ES-I3 (cell line): ENCODE results near the gene DLG4.
A peak's percentile ranks its signal among the peaks of the same experiment; 100 is the strongest.

Source experiments
- H3K36me3 ChIP-seq: 2 replicates; pipeline ENCODE4 v1.6.1; 2013; ENCODE audit warnings: mild to moderate bottlenecking, low read length, control low read depth, moderate library complexity; ENCODE audit not compliant: insufficient read depth
- H3K4me1 ChIP-seq: 2 replicates; pipeline ENCODE4 v1.6.1; 2013; ENCODE audit warnings: mild to moderate bottlenecking, control low read depth, low read length; ENCODE audit not compliant: insufficient read depth
- H3K9ac ChIP-seq: 2 replicates; pipeline ENCODE4 v1.6.1; 2013; ENCODE audit warnings: low read depth, mild to moderate bottlenecking, low read length, moderate library complexity
- H3K9me3 ChIP-seq: 2 replicates; pipeline ENCODE4 v1.6.1; 2013; ENCODE audit warnings: mild to moderate bottlenecking, low read length, moderate library complexity; ENCODE audit not compliant: control insufficient read depth, insufficient read depth

DLG4 gene

DNA sequence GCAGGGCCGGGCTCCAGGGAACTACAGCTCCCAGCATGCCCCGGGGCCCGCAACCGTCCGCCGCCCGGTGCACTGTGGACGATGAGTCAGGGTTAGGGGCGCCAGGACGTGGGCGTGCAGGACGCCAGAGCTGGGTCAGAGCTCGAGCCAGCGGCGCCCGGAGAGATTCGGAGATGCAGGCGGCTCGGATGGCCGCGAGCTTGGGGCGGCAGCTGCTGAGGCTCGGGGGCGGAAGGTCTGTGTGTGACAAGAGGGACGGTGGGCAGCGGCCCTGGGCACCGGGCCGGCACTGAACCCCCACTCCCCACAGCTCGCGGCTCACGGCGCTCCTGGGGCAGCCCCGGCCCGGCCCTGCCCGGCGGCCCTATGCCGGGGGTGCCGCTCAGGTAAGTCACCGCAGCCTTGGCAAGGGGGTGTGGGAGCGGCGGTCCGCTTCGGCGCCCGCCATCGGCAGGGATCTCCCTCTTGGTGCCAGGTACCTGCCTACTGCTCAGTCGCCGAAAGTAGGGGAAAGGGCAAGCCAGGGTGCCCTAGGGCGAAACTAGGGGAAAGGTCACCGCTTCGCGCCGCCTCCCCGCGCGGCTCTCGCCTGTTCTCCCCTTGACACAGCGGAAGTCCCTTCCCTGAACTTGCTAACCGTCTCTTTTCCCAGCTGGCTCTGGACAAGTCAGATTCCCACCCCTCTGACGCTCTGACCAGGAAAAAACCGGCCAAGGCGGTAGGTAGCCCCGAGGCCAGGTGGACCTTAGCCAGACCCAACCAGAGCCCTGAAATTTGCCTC is at the start of gene DLG4, which contains the start of gene ACADVL:
DLG4 (minus strand) TSS at position 25 of the 781 bp plus-strand sequence.
ACADVL (plus strand) TSS at position 127 of the 781 bp plus-strand sequence; CDS start at position 174, 47 bp downstream.
- Histone ChIP-seq H3K4me1 (peaks cover 7% of the 10 kb centered on the region; the same call in 1 of the 2 replicates), H3K36me3 (peaks cover 6% of the 10 kb centered on the region; the same call in 1 of the 2 replicates)

DNA sequence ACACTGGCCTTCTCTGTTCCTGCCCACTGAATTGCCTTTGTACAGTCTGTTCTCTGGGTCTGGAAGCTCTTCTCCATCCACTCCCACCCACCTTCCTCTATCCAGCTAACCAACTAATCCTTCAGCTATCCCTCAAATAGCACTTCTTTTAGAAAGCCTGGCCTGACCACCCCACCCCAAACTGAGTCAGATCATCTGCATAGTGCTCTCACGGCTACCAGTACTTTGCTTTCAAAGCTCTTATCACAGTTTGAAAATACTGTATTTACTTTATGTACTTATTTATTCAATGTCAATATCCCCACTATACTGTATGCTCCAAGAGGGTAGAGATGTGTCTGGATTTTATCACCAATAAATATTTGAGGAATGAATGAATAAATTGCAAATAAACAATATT is 47.1 kb upstream of the DLG4 start:
- Histone ChIP-seq H3K36me3 (no peaks in the 10 kb centered on the region), H3K9me3 (no peaks in the 10 kb centered on the region), H3K4me1 (peaks cover 13% of the 10 kb centered on the region; the same call in 1 of the 2 replicates), H3K9ac (no peak overlapping the region; the same call in 1 of the 2 replicates)

More for the DNA sequence above, at the start of gene DLG4, which contains the start of gene ACADVL:
- H3K9me3 ChIP-seq: no peaks in the 10 kb centered on the region
- H3K9ac ChIP-seq: peak within 1 kb of the TSS; percentile 68

DNA sequence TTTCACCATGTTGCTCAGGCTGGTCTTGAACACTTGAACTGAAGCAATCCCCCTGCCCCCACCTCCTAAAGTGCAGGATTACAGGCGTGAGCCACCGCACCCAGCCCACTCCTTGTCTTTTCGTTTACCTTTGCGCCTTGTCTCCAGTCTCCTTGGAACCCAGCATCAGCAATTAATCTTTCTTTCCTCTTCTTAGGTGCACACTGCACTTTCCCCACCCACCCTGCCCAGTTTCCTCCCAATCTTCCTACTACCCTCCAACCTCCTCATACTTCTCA is 44.1 kb upstream of the DLG4 start:
- peaks cover 6% of the 10 kb centered on the region; the same call in 1 of the 2 replicates for H3K36me3 ChIP-seq
- peaks cover 13% of the 10 kb centered on the region; the same call in 1 of the 2 replicates for H3K4me1 ChIP-seq
- H3K9ac ChIP-seq: peak overlapping the region; percentile 94; the same call in 1 of the 2 replicates
- no peaks in the 10 kb centered on the region for H3K9me3 ChIP-seq

DNA sequence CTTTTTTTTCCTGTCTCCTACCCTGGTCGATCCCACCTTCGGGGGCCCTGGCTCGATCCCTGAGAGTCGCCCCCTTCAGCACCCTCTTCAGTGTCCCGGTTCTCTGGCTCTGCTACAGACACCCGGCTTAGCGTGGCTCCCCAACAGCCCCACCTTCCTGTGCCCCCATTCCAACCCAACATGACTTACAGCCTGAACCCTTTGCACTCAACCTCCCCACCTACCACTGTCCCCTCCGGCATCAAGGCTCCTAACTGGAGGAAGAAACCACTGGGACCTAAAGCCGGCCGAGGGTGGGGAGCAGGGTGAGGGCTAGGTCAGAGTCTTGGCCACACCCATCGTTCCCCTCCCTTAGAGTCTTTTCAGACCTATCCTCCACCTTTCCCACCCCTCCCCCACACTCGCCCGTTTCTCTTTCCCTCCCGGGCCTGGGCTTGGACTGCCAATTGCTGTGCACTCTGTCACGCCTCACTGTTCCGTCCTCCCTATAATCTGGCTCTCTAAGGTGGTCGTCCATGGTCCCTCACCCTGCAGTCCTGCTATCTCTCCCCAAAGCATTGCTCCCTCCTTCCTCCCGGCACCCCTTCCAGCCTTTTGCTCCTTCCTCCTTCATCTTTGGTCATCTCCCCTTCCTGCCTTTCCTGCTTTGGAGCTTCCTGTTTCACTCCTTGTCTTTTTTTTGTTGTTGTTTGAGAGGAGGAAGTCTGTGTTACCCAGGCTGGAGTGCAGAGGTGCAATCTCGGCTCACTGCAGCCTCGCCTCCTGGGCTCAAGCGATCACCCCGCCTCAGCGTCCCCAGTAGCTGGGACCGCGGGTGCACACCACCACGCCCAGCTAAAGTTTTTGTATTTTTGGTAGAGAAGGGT is 43.5 kb upstream of the DLG4 start:
- Histone ChIP-seq H3K9ac (peak overlapping the region; percentile 94), H3K4me1 (peaks cover 13% of the 10 kb centered on the region; the same call in 1 of the 2 replicates)

DNA sequence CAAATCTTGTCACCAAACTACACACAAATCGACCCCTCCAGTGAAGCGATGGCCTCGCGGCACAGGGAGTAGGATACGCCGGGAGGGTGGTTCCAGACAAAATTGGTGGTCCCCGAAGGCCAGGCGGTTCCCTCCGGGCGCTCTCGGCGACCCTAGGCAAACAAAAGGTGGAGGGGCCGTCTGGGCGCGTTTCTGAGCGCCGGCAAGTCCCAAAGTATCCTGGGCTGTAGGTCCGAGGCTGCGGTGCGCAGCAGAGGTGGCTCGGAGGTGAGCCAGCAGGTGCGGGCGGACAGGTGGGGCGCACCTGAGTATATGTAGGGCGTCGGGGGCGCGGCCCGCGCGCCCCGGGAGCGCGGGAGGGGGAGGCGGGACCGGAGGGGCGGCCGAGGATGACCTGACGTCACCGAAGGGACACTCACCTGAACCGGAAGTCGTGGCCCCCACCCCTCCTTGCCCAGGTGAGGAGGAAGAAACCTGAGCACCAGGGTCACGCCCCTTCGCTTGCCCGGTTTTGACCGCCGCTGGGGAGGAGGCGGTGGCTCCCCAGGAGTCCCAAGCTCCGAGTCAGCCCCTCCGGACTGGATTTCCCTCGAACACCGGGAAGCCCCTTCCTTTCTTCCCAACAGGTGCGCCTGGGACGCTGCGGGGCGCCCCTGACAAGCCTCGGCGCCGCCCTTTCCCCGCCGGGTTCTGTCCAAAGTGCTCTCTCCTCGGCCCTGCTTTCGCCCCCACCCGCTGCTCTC is 42.7 kb upstream of the DLG4 start, which contains the start of gene CLDN7:
CLDN7 (minus strand) TSS at position 287 of the 743 bp plus-strand sequence. CDS start 435 bp downstream, outside the sequence.
- Histone ChIP-seq H3K4me1 (peaks cover 13% of the 10 kb centered on the region; the same call in 1 of the 2 replicates), H3K36me3 (peaks cover 10% of the 10 kb centered on the region; the same call in 1 of the 2 replicates), H3K9me3 (no peaks in the 10 kb centered on the region), H3K9ac (peak within 1 kb of the TSS; percentile 94)

More for the DNA sequence above, 43.5 kb upstream of the DLG4 start:
- Histone ChIP-seq H3K9me3 (no peaks in the 10 kb centered on the region), H3K36me3 (peaks cover 7% of the 10 kb centered on the region; the same call in 1 of the 2 replicates)

DNA sequence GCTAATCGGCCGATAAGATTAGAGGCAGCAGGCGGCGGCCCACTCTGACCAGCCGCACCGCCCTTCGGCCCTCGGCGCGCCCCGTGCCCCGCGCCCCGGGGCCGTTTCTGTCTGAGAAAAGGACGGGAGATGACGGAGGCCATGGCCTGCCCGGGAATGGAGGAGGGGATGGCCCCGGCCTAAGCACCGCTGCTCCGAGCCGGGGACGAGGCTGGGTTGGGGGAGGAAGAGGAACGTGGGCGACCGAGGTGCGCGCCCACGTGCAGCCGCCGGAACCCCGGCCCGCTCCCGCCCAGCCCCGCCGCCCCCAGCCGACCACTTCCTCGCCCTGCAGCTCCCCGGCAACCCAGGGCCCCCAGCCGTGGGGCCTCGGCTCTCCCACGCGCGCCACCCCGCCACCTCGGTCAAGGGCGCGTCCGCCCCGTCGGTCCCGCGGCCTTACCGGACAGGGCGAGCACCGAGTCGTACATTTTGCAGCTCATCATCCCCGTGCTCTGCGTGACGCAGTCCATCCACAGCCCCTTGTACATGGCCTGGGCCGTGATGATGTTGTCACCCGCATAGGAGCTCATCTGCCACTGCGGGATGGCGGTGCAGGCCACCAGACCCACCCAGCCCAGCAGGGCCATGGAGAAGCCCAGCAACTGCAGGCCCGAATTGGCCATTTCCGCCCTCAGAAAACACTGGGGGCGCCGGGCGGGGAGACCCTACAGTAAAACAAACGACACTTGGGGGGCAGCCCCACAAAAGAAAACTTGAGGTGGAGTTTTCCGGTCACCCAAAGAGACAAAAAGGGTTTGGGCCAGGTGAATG is 41.9 kb upstream of the DLG4 start:
- H3K9ac ChIP-seq: peak overlapping the region; percentile 94
- peaks cover 10% of the 10 kb centered on the region; the same call in 1 of the 2 replicates for H3K4me1 ChIP-seq
- peaks cover 13% of the 10 kb centered on the region; the same call in 1 of the 2 replicates for H3K36me3 ChIP-seq

DNA sequence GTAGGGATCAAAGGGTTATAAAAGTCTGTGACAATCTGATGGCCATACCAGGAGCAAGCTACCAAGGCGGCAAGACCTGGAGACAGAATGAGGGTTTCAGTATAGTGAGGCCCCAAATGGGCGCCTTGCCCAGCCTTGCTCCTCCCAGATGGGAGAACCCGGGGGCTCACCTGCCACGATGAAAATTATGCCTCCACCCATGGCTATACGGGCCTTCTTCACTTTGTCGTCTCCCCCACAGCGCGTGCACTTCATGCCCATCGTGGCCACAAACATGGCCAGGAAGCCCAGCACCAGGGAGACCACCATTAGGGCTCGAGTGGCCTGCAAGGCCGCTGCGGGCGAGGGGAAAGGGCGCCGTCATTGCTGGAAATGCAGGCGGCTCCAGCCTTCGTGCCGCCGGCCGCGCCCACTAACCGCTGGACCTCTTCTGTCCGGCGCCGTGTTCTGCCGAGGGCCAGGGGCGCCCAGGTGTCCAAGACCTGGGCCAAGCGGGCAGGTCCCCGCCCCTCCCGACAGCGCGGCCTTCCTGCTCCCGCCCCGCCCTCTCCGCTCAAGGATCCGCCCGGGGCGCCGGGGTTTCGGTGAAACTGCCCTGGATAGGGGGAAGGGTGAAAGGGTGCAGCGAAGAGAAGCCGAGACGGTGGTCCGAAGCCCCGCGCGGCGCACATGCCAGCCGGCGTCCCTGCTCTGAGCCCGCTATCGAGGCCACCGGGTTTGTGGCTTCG is 41.2 kb upstream of the DLG4 start:
- H3K4me1 ChIP-seq: peaks cover 5% of the 10 kb centered on the region; the same call in 1 of the 2 replicates
- peaks cover 15% of the 10 kb centered on the region; the same call in 1 of the 2 replicates for H3K36me3 ChIP-seq
- no peaks in the 10 kb centered on the region for H3K9me3 ChIP-seq
- H3K9ac ChIP-seq: peak overlapping the region; percentile 94

More for the DNA sequence above, 41.9 kb upstream of the DLG4 start:
- no peaks in the 10 kb centered on the region for H3K9me3 ChIP-seq

DNA sequence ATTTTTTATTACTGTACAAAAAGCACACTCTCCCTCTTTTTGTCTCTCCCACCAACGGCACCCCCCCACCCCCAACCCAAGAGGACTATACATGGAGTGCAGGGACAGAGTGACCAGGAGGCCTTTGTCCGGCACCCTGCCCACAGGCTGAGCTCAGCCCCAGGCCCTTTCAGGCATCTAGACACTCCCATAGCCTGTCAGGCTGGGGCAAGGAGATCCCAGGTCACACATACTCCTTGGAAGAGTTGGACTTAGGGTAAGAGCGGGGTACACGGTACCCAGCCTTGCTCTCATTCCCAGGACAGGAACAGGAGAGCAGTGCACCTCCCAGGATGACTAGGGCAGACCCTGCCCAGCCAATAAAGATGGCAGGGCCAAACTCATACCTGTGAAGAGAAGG is 40.5 kb upstream of the DLG4 start:
- peak overlapping the region; percentile 94; the same call in 1 of the 2 replicates for H3K9ac ChIP-seq
- H3K36me3 ChIP-seq: peaks cover 15% of the 10 kb centered on the region; the same call in 1 of the 2 replicates
- H3K9me3 ChIP-seq: no peaks in the 10 kb centered on the region
- peaks cover 5% of the 10 kb centered on the region; the same call in 1 of the 2 replicates for H3K4me1 ChIP-seq

DNA sequence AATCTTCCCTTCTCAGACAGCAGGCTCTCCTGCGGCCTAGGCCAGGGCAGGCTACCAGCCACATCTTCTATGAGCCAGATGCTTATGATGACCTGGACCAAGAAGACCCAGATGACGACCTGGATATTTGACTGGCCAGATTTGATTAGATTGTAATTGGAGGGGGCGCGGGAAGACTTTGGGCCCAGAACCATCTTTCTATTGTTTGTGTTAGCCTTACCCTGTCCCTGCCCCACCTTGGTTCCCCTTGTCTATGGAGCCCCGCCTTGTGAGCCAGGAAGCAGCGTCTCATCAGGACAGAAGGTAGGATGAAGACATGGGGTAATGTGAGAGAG is 39.9 kb upstream of the DLG4 start:
- peaks cover 5% of the 10 kb centered on the region; the same call in 1 of the 2 replicates for H3K4me1 ChIP-seq
- no peaks in the 10 kb centered on the region for H3K9me3 ChIP-seq
- H3K9ac ChIP-seq: no peak overlapping the region
- peaks cover 18% of the 10 kb centered on the region for H3K36me3 ChIP-seq

DNA sequence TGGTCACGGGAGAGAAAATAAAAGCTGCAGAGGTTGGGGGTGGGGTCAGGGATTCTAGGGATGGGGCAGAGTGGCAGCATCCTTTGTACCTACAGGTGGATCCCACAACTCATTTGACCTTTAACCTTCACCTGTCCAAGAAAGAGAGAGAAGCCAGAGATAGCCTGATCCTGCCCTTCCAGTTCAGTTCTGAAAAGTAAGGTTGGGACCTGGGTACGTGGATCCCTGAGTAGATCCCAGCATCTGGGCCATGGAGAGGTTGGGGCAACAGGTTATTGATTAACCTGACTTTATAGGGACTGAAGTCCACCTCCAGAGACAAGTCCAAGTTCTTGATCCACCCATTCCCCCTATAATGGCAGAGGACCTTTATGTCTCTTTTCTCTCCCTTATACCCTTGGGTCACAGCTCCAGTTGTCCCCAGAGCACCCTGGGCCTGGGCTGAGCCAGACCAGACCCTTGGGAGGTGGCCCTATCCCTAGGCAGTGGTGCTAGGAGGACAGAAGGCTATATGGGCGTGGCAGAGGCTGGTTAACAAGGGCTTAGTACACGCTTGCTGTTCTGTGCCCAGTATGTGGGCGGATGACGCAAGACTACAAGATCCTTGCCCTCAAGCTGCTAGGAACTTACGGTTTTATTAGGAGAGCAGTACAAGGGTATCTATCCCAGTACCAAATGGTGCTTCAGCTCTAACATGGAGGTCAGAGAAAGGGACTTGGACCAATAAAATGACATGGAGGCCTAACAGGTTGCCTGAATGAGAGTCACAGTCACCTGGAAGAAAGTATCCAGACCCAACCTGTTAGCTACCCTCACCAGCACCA is 39.3 kb upstream of the DLG4 start:
- Histone ChIP-seq H3K36me3 (peaks cover 23% of the 10 kb centered on the region), H3K9me3 (no peaks in the 10 kb centered on the region), H3K9ac (no peak overlapping the region), H3K4me1 (peaks cover 3% of the 10 kb centered on the region; the same call in 1 of the 2 replicates)

DNA sequence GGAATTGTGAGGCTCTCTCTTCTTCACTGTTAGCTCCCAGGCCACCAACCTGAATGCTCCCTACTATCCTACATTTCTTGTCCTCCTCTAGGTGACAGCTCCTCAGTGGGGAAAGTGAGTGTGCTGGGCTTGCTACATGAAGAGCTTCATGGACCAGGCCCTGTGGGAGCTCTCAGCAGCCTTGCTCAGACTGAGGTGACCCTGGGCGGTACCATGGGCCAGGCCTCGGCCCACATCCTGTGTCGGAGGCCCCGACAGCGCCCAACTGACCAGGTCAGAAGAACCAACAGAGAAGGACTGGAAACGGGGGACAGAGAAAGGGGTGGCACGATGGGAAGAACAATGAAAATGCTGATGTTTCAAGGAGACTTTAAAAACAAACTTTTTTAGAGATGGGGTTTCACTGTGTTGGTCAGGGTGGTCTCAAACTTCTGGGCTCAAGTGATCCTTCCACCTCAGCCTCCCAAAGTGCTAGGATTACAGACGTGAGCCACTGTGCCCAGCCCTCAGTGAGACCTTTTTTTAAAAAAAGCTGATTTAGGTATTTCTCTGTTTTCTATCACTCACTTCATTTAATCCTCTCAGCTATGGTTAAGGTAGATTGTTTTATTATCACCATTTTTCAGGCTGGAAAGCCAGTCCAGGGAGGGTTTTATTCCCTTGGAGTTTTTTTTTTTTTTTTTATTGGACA is 37.3 kb upstream of the DLG4 start:
- no peaks in the 10 kb centered on the region for H3K4me1 ChIP-seq
- peaks cover 23% of the 10 kb centered on the region for H3K36me3 ChIP-seq
- no peak overlapping the region for H3K9ac ChIP-seq
- no peaks in the 10 kb centered on the region for H3K9me3 ChIP-seq
